SJCRH30 (cell line): ENCODE data around the gene PLEKHA8. TPM values are rescaled to one million over a fixed set of nuclear protein-coding genes. Genes with fewer than 3 reads are reported as not detected.

Experiments
- DNase-seq, 2 experiments: peaks; one replicate each; pipeline ENCODE4 v3.0.0-alpha.2; 2015 to 2020
- H3K27ac ChIP-seq: fragments of 250-450 bp; sonication (Bioruptor Pico); 2 replicates; pipeline ENCODE4 v1.5.1; 2020; ENCODE audit warnings: mild to moderate bottlenecking, moderate library complexity
- H3K27me3 ChIP-seq: fragments of 250-450 bp; sonication (Bioruptor Pico); 2 replicates; pipeline ENCODE4 v1.5.1; 2020; ENCODE audit warnings: mild to moderate bottlenecking, moderate library complexity
- H3K36me3 ChIP-seq: fragments of 250-450 bp; sonication (Bioruptor Pico); 2 replicates; pipeline ENCODE4 v1.5.1; 2020; ENCODE audit warnings: mild to moderate bottlenecking, moderate library complexity
- H3K4me1 ChIP-seq: fragments of 250-450 bp; sonication (Bioruptor Pico); 2 replicates; pipeline ENCODE4 v1.5.1; 2020; ENCODE audit warnings: mild to moderate bottlenecking, moderate library complexity
- H3K4me3 ChIP-seq: fragments of 250-450 bp; sonication (Bioruptor Pico); 2 replicates; pipeline ENCODE4 v1.5.1; 2020; ENCODE audit warnings: mild to moderate bottlenecking, moderate library complexity
- H3K9me3 ChIP-seq: fragments of 250-450 bp; sonication (Bioruptor Pico); replicated peaks from 2 replicates; pipeline ENCODE4 v1.5.1; 2020; ENCODE audit warnings: mild to moderate bottlenecking, moderate library complexity
- total RNA-seq: library from RNA; depleted of rRNA; stranded (reverse); fragments of >200 nt; shearing (Covaris generic); gene quantifications from 2 replicates; pipeline ENCODE4 v1.2.3, GENCODE V29; 2014

The PLEKHA8 gene
- total RNA-seq, 1 experiment from 2014 or later = 26.2 TPM

GRCh38 chr7:30065746-30066145, 37.5 kb downstream of the PLEKHA8 start:
- H3K36me3 ChIP-seq = peaks cover 7% of the 10 kb centered on the region
- H3K27me3 ChIP-seq = no peaks in the 10 kb centered on the region
- DNase-seq = no peak
- H3K27ac ChIP-seq = no peak overlapping the region
- no peak overlapping the region for H3K4me3 ChIP-seq
- no peaks in the 10 kb centered on the region for H3K9me3 ChIP-seq
- H3K4me1 ChIP-seq = no peaks in the 10 kb centered on the region

- Histone ChIP-seq H3K4me3 (no peak overlapping the region), H3K36me3 (peaks cover 3% of the 10 kb centered on the region), H3K4me1 (no peaks in the 10 kb centered on the region), H3K9me3 (no peaks in the 10 kb centered on the region), H3K27me3 (no peaks in the 10 kb centered on the region), H3K27ac (no peak overlapping the region)
- no peak for DNase-seq
Measured at GRCh38 chr7:30066687-30067086, 38.5 kb downstream of the PLEKHA8 start.

- no peak overlapping the region for H3K27ac ChIP-seq
- H3K9me3 ChIP-seq = no peaks in the 10 kb centered on the region
- H3K27me3 ChIP-seq = no peaks in the 10 kb centered on the region
- no peak for DNase-seq
- H3K4me3 ChIP-seq = no peak overlapping the region
- no peaks in the 10 kb centered on the region for H3K4me1 ChIP-seq
- H3K36me3 ChIP-seq = peaks cover 4% of the 10 kb centered on the region
Measured at GRCh38 chr7:30068117-30068516, 39.9 kb downstream of the PLEKHA8 start.

DNA sequence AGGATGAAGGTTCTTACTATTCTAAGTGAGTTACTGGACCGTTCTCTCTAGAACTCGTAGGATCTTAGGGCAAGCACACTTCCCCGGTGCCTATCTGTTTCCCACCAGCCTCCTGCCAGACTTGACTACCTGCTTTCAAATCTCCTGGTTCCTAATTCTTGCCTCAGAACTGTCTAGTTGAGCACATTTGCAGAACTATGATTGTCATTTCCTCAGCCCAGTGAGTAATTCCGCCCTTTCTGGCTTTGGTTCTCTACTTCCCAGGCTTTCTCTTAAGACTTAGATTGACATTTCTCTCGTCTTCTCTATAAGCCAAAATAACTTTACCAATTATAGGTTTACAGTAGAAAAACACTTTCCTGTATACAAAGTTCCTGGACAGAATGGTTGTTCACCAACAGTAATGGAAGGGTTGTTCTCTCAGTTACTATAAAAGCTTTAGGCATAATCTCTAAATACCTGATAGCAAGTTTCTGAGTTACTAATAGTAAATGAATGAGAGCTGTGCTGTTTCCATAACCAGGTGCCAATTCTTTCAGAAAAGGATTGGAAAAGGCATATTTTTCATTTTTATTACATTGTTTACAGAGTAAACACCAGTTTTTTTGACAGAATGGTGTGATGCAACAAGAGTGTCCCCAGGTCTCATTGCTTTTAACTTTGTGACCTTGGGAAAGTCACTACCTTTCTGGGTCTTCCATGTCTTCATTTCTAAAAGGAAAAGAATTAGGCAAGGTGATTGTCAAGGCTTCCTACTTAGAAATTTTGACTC, 41.1 kb downstream of the PLEKHA8 start:
- no peak overlapping the region for H3K27ac ChIP-seq
- H3K27me3 ChIP-seq = no peaks in the 10 kb centered on the region
- H3K4me1 ChIP-seq = no peaks in the 10 kb centered on the region
- DNase-seq = no peak
- no peaks in the 10 kb centered on the region for H3K9me3 ChIP-seq
- H3K4me3 ChIP-seq = no peak overlapping the region
- peaks cover 4% of the 10 kb centered on the region for H3K36me3 ChIP-seq

GRCh38 chr7:30070052-30070451, 41.8 kb downstream of the PLEKHA8 start:
- no peak overlapping the region for H3K27ac ChIP-seq
- peaks cover 4% of the 10 kb centered on the region for H3K36me3 ChIP-seq
- DNase-seq = no peak
- H3K27me3 ChIP-seq = no peaks in the 10 kb centered on the region
- H3K4me1 ChIP-seq = no peaks in the 10 kb centered on the region
- no peak overlapping the region for H3K4me3 ChIP-seq
- H3K9me3 ChIP-seq = no peaks in the 10 kb centered on the region

GRCh38 chr7:30072735-30073134, 44.5 kb downstream of the PLEKHA8 start:
- no peak overlapping the region for H3K4me3 ChIP-seq
- no peaks in the 10 kb centered on the region for H3K4me1 ChIP-seq
- no peaks in the 10 kb centered on the region for H3K9me3 ChIP-seq
- no peaks in the 10 kb centered on the region for H3K27me3 ChIP-seq
- no peak overlapping the region for H3K27ac ChIP-seq
- H3K36me3 ChIP-seq = peaks cover 2% of the 10 kb centered on the region; the same call in 1 of the 2 replicates
- DNase-seq = no peak

DNA sequence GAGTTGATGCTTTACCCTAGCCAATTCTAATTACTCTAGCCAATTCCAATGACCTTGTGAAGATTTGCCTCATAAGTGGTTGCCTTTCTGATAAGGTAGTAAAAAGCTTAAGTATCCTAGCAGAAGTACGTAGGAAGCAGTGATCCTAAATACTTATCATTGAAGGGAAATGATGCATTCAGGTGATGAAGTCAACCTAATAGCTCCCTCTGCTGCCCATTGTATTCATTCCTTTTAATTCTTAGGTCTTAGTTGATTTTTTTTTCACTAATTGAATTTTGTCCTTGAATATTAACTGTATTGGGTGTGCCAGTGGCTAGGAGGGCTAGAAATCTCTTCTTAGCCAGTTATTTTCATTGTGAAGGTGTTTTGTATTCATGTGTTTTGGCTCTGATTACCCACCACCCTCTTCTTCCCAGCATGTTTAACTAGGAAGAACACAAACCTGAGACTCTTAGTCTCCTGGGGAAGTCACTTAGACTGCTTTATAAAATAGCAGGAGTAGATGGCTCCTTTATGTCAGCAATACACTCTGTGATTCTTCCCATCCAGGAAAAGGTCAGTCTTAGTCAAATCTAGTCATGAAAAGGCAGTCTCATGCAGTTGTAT, 46.3 kb downstream of the PLEKHA8 start:
- Histone ChIP-seq H3K4me3 (no peak overlapping the region), H3K4me1 (no peaks in the 10 kb centered on the region), H3K27me3 (no peaks in the 10 kb centered on the region), H3K9me3 (no peaks in the 10 kb centered on the region), H3K27ac (no peak overlapping the region), H3K36me3 (peaks cover 9% of the 10 kb centered on the region; the same call in 1 of the 2 replicates)
- peak in 1 of 2 experiments; percentile 63 for DNase-seq

GRCh38 chr7:30076411-30076810, 48.2 kb downstream of the PLEKHA8 start:
- H3K9me3 ChIP-seq = no peaks in the 10 kb centered on the region
- H3K27me3 ChIP-seq = no peaks in the 10 kb centered on the region
- H3K4me1 ChIP-seq = no peaks in the 10 kb centered on the region
- H3K36me3 ChIP-seq = peaks cover 9% of the 10 kb centered on the region; the same call in 1 of the 2 replicates
- H3K4me3 ChIP-seq = no peak overlapping the region
- DNase-seq = no peak
- no peak overlapping the region for H3K27ac ChIP-seq

DNA sequence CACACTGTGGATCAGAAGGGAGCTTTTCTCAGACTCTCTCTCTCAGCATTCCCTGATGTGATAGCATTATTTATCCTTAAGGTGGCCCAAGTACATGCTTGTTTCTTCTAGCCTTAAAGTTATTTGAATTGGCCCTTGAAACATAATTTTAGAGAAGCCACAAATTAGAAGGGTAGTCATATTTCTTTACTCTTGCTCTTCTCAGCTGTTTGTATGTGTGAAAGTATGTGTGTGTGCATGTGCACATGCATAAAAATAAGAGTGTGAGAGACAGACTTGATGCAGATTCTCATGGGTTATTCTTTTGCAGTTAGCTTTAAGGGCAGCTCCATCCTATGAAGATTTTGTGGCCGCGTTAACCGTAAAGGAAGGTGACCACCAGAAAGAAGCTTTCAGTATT, 50.1 kb downstream of the PLEKHA8 start:
- H3K27ac ChIP-seq = no peak overlapping the region
- no peaks in the 10 kb centered on the region for H3K4me1 ChIP-seq
- peaks cover 7% of the 10 kb centered on the region; the same call in 1 of the 2 replicates for H3K36me3 ChIP-seq
- no peak overlapping the region for H3K4me3 ChIP-seq
- DNase-seq = no peak
- no peaks in the 10 kb centered on the region for H3K27me3 ChIP-seq
- no peaks in the 10 kb centered on the region for H3K9me3 ChIP-seq

GRCh38 chr7:30079880-30080279, 51.7 kb downstream of the PLEKHA8 start:
- Histone ChIP-seq H3K9me3 (no peaks in the 10 kb centered on the region), H3K4me3 (no peak overlapping the region), H3K4me1 (no peaks in the 10 kb centered on the region), H3K27ac (no peak overlapping the region), H3K27me3 (no peaks in the 10 kb centered on the region), H3K36me3 (peaks cover 7% of the 10 kb centered on the region; the same call in 1 of the 2 replicates)
- DNase-seq = no peak

GRCh38 chr7:30080818-30081217, 52.6 kb downstream of the PLEKHA8 start:
- Histone ChIP-seq H3K27me3 (no peaks in the 10 kb centered on the region), H3K36me3 (peaks cover 7% of the 10 kb centered on the region; the same call in 1 of the 2 replicates), H3K4me1 (no peaks in the 10 kb centered on the region), H3K4me3 (no peak overlapping the region), H3K9me3 (no peaks in the 10 kb centered on the region), H3K27ac (no peak overlapping the region)
- DNase-seq = no peak

DNA sequence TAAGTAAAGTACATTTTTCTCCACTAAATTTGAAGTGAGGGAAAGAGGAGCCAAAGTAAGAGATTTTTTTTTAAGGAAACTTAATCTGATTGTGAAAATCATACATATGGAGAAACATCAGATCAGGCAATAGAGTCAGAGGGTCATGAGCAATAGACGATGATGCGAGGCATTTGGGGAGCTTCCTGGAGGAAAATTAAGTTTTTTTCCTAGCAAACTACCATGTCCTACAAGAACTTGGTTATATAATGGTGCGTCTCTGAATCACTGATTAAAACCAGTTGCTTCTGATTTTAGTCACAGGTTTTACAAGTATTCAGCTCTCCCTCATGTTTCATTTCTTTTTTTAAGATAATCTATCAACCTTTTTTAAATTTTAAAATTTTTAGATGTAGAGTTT, 54.5 kb downstream of the PLEKHA8 start:
- Histone ChIP-seq H3K36me3 (0 out of 2 replicates have a peak, but pooled peaks cover 7% of the 10 kb centered on the region), H3K9me3 (no peaks in the 10 kb centered on the region), H3K27ac (no peak overlapping the region), H3K27me3 (no peaks in the 10 kb centered on the region), H3K4me1 (no peaks in the 10 kb centered on the region), H3K4me3 (no peak overlapping the region)
- DNase-seq = no peak

DNA sequence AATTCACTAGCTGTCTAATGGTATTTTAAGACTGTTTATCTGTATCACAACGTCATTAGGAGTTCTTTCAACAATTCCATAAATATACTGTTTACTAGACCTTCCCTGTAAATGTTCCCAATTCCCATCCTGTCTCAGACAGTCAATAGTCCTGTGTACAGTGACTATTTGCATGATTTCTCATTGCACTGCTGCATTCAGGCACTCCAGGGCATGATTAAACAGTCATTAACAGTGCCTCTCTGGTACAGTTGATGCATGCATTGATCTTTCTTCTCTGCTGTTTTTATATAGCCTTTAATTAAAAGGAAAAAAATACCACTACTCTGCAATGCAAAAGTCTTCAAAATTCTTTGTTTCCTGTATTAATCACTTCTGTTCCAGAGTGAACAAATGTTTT, 55.1 kb downstream of the PLEKHA8 start:
- no peak for DNase-seq
- Histone ChIP-seq H3K27ac (no peak overlapping the region), H3K4me1 (no peaks in the 10 kb centered on the region), H3K36me3 (0 out of 2 replicates have a peak, but pooled peaks cover 7% of the 10 kb centered on the region), H3K4me3 (no peak overlapping the region), H3K9me3 (no peaks in the 10 kb centered on the region), H3K27me3 (no peaks in the 10 kb centered on the region)

DNA sequence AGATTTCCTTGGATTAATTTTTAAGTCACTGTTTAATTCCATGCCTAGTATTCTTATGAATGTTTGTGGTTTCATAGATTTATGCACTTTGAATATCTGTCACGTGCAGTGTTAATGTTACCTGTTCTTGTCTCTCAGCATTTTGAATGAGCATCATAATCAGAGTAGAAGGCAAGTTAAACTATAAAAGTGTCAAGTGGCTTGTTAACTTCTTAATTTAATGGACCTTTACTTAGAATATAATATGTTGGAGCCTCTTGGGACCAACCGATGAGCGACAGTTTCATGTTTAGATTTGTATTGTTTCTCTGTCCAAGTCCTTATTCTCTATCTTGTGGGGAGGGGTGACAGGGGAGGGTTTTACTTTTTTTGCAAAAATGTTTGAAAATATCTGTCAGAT, 56.0 kb downstream of the PLEKHA8 start:
- DNase-seq = no peak
- no peak overlapping the region for H3K4me3 ChIP-seq
- H3K36me3 ChIP-seq = 0 out of 2 replicates have a peak, but pooled peaks cover under 1% of the 10 kb centered on the region
- H3K27me3 ChIP-seq = no peaks in the 10 kb centered on the region
- H3K9me3 ChIP-seq = no peaks in the 10 kb centered on the region
- no peak overlapping the region for H3K27ac ChIP-seq
- H3K4me1 ChIP-seq = no peaks in the 10 kb centered on the region

GRCh38 chr7:30086529-30086928, 58.3 kb downstream of the PLEKHA8 start:
- DNase-seq = no peak
- Histone ChIP-seq H3K9me3 (no peaks in the 10 kb centered on the region), H3K27me3 (no peaks in the 10 kb centered on the region), H3K4me3 (no peak overlapping the region), H3K4me1 (no peaks in the 10 kb centered on the region), H3K27ac (no peak overlapping the region), H3K36me3 (no peaks in the 10 kb centered on the region)
